K562 (cell line): ENCODE data around the gene TRIM45. TPM values are rescaled to one million over a fixed set of nuclear protein-coding genes. Genes with fewer than 3 reads are reported as not detected.

Source experiments
- ARHGAP35 ChIP-seq: fragments of 450-650 bp; IDR thresholded peaks from 2 replicates; pipeline ENCODE4 v1.6.1; 2018; ENCODE audit not compliant: partially characterized antibody
- ARID2 ChIP-seq: fragments of 450-650 bp; IDR thresholded peaks from 2 replicates; pipeline ENCODE4 v1.6.1; 2017; ENCODE audit warnings: antibody characterized with exemption, mild to moderate bottlenecking
- FOXK1 ChIP-seq: sonication (generic); formaldehyde crosslinking; IDR thresholded peaks from 2 replicates; pipeline ENCODE4 v1.8.0; 2022; ENCODE audit warnings: missing genetic modification reagents, mild to moderate bottlenecking, borderline replicate concordance
- HNRNPH1 ChIP-seq: fragments of 200-400 bp; formaldehyde crosslinking; optimal IDR thresholded peaks from 2 replicates; pipeline ENCODE3; 2017; ENCODE audit warnings: low read depth, mild to moderate bottlenecking, low read length, moderate library complexity
- MEF2D ChIP-seq: conservative IDR thresholded peaks from 2 replicates; pipeline ENCODE4 v1.6.1; 2016; ENCODE audit warnings: low read depth, missing genetic modification characterization, missing compliant biosample characterization
- MYBL2 ChIP-seq, 2 experiments: fragments of 450-650 bp in 1 of 2; sonication (generic) in 1 of 2; formaldehyde crosslinking in 1 of 2; IDR thresholded peaks; 2 replicates each; pipeline versions ENCODE4 v1.6.1 to v1.8.1; 2017 to 2022; ENCODE audit warnings: borderline replicate concordance in 1 of 2, inconsistent platforms in 1 of 2, low read depth in 1 of 2, mild to moderate bottlenecking in 1 of 2, missing genetic modification reagents in 1 of 2, moderate library complexity in 1 of 2
- MYNN ChIP-seq, 2 experiments: sonication (generic); formaldehyde crosslinking in 1 of 2; IDR thresholded peaks; 2 replicates each; pipeline versions ENCODE4 v1.5.0 to v1.6.1; 2016 to 2020; ENCODE audit warnings: antibody characterized with exemption in 1 of 2, missing genetic modification reagents in 1 of 2
- POLR2AphosphoS5 ChIP-seq: IDR thresholded peaks from 2 replicates; pipeline ENCODE4 v1.6.1; 2011; ENCODE audit warnings: mild to moderate bottlenecking, low read depth, low read length, moderate library complexity; ENCODE audit not compliant: control insufficient read depth, insufficient read depth
- SRSF1 ChIP-seq: fragments of 200-400 bp; formaldehyde crosslinking; IDR thresholded peaks from 2 replicates; pipeline ENCODE4 v1.6.1; 2017; ENCODE audit warnings: mild to moderate bottlenecking, low read depth, low read length, moderate library complexity
- polyA plus RNA-seq, 8 experiments: library from polyadenylated mRNA; depleted of rRNA in 4 of 8; stranded (reverse) in 5 of 8; unstranded in 3 of 8; fragments of >200 nt; fragmentation: Nextera tagmentation in 2 of 8; fragmentation: Illumina TruSeq in 1 of 8; extraction: Ambion mirVana in 2 of 8; extraction: Trizol in 1 of 8; gene quantifications; 2 replicates each; pipeline versions ENCODE4 v1.2.1 to v1.2.3, GENCODE V29; 2011 to 2014; ENCODE audit warnings: inconsistent platforms in 1 of 8, missing spikeins in 1 of 8
- total RNA-seq, 7 experiments: library from RNA; depleted of rRNA in 6 of 7; stranded (reverse); fragments of >200 nt in 6 of 7; fragmentation: Illumina TruSeq in 2 of 7; extraction: Trizol in 2 of 7; gene quantifications; 2 replicates each; pipeline versions ENCODE4 v1.2.1 to v1.2.3, GENCODE V29; 2011 to 2021; ENCODE audit warnings: low replicate concordance in 1 of 7
- TF ChIP-seq, protein P1 (sequence below): sonication (generic); formaldehyde crosslinking; IDR thresholded peaks from 2 replicates; pipeline ENCODE4 v1.9.0; 2022; ENCODE audit warnings: mild to moderate bottlenecking, missing genetic modification reagents
- TF ChIP-seq, protein P2 (sequence below): fragments of 200-400 bp; formaldehyde crosslinking; IDR thresholded peaks from 2 replicates; pipeline ENCODE4 v1.6.1; 2017; ENCODE audit warnings: mild to moderate bottlenecking, low read depth, low read length, moderate library complexity
- TF ChIP-seq, protein P3 (sequence below): fragments of 250-450 bp; sonication (Bioruptor Pico); IDR thresholded peaks from 2 replicates; pipeline ENCODE4 v1.5.0; 2021; ENCODE audit warnings: mild to moderate bottlenecking, moderate library complexity

TRIM45 gene
- total and polyA plus RNA-seq, 9 of the 15 experiments (the other 6 are each of a cell fraction or from before 2014, with no cell fraction given), result 1.9 to 6.2 (median 3.6) TPM

DNA sequence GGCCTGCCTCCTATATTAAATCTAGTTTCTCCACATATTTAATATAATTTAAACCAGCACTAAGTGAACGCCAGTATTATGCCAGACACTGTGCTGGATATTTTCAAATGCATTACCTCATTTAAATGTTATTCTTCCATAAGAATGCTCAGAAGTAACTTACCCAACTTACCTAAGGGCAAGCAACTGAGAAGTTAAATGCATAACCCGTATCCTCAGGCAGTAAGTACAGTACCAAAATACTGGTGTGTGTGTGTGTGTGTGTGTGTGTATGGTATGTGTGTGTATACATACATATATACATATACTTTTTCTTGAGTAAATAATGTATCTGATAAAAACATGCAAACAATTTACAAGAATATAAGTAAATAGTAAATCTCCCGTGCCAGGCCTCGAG lies 9.0 kb upstream of the TRIM45 start (continued):
- TF ChIP-seq MYBL2 (IDR thresholded peaks at IDR 0.05; ENCODE audit: low read depth) (no peak), MYBL2 (CRISPR knock-in tag; IDR thresholded peaks at IDR 0.05; ENCODE audit: borderline replicate concordance) (no peak), MYNN (IDR thresholded peaks at IDR 0.05) (no peak), MYNN (CRISPR knock-in tag; IDR thresholded peaks at IDR 0.05) (no peak), MEF2D (tag) (no peak), ARID2 (no peak), FOXK1 (CRISPR knock-in tag) (no peak), SRSF1 (no peak), ARHGAP35 (no peak), POLR2AphosphoS5 (no peak), HNRNPH1 (no peak)
- TF ChIP-seq, protein P1, sequence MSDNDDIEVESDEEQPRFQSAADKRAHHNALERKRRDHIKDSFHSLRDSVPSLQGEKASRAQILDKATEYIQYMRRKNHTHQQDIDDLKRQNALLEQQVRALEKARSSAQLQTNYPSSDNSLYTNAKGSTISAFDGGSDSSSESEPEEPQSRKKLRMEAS (CRISPR knock-in tag), result no peak
- TF ChIP-seq, protein P2, sequence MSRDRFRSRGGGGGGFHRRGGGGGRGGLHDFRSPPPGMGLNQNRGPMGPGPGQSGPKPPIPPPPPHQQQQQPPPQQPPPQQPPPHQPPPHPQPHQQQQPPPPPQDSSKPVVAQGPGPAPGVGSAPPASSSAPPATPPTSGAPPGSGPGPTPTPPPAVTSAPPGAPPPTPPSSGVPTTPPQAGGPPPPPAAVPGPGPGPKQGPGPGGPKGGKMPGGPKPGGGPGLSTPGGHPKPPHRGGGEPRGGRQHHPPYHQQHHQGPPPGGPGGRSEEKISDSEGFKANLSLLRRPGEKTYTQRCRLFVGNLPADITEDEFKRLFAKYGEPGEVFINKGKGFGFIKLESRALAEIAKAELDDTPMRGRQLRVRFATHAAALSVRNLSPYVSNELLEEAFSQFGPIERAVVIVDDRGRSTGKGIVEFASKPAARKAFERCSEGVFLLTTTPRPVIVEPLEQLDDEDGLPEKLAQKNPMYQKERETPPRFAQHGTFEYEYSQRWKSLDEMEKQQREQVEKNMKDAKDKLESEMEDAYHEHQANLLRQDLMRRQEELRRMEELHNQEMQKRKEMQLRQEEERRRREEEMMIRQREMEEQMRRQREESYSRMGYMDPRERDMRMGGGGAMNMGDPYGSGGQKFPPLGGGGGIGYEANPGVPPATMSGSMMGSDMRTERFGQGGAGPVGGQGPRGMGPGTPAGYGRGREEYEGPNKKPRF, result no peak
- TF ChIP-seq, protein P3, sequence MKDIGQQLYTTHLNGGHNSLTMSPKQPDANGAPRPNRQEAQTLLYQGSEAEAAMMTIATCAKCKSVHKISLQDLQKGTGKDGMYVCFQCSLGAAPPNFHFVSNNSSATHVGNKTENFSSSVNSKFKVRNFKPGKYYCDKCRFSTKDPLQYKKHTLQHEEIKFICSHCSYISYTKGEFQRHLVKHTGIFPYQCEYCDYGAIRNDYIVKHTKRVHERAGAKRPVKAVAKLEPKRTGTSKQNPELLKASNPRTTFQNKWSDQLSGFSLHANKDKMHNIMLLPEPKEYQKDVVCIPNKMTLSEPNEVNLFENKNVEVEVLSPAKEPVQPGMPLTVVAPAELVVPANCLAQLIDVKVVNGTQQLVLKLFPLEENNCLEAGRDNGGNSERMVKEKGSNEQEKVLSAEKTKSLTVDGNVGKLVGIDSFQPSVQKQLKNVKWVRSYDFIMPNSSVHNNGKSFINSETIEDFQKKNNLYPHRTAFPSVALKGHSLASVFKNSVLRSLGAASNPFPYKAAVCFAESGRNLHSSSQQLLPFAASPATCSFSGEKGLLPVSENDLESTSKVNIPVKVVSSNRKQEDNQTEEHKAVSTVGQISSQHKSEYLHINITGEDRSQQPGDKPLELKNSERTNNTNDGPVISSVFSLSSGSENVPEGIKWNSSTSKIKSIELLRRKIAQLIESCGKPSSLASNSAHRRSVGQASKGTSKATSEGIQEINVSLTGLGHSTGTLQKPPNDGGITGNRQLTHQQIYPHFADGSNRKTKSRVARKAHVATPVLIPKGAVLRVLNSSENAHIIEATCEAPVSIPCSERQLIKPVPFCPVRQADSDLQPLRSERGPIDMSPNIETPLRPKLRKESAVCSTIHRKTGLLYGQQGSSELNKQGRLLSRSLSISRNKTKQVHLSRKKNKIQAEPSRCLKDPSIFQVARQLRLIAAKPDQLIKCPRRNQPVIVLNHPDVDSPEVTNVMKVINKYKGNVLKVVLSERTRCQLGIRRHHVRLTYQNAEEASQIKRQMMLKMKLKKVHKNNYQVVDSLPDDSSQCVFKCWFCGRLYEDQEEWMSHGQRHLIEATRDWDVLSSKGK (CRISPR knock-in tag), result no peak
- TF ChIP-seq, all 486 proteins: peak for 0
